Measurements from ENCODE around the gene KCNJ9. TPM values are rescaled to one million over a fixed set of nuclear protein-coding genes. Genes with fewer than 3 reads are reported as not detected.
A peak's percentile ranks its signal among the peaks of the same experiment; 100 is the strongest.

Gene KCNJ9
- polyA plus RNA-seq, 1 donor from 2014 or later, result 8.0 TPM

DNA sequence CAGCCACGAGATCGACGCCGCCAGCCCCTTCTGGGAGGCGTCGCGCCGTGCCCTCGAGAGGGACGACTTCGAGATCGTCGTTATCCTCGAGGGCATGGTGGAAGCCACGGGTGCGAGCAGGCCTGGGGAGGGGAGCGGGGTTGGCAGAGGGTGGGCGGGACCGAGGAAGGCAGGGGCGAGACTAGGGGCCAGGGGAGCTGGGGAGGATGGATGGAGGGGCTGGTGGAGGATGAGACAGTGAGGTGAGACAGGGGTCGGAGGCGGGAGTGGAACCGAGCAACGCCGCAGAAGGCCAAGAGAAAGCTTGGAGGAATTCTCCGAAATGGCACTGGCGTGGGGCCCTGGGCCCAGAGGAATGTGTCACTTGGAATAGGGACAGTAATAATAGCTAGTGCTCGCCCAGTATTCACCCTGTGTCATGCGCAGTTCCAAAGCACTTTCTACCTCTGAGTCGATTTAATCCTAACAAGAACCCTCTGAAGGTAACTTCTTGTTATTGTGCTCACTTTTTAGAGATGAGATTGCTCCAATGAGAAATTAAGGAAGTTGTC lies 3.5 kb downstream of the KCNJ9 start:
- Histone ChIP-seq H3K4me3 (ENCODE audit: low read length) (no peak overlapping the region), H3K9me2 (ENCODE audit: insufficient read depth, low read length) (no peaks in the 10 kb centered on the region), H2AFZ (ENCODE audit: low read depth, low read length) (no peak overlapping the region), H3K9ac (ENCODE audit: low read length) (no peak overlapping the region), H3K4me2 (ENCODE audit: low read length) (no peak overlapping the region), H3K36me3 (ENCODE audit: insufficient read depth, low read length) (no peaks in the 10 kb centered on the region), H4K20me1 (ENCODE audit: insufficient read depth) (no peaks in the 10 kb centered on the region), H3K9me3 (ENCODE audit: low read length) (no peaks in the 10 kb centered on the region), H3K79me2 (replicated peaks; ENCODE audit: insufficient read depth, low read length) (no peaks in the 10 kb centered on the region), H3K27me3 (ENCODE audit: insufficient read depth, low read depth, low read length) (peaks cover 7% of the 10 kb centered on the region), H3F3A (ENCODE audit: insufficient read depth, low read length, poor library complexity, severe bottlenecking) (no peaks in the 10 kb centered on the region), H3K27ac (ENCODE audit: low read length) (no peak overlapping the region)
- TF ChIP-seq RAD21 (conservative IDR thresholded peaks at IDR 0.05) (no peak), CTCF (IDR thresholded peaks at IDR 0.05; ENCODE audit: poor library complexity, severe bottlenecking) (no peak), EZH2 (IDR thresholded peaks at IDR 0.05; ENCODE audit: borderline replicate concordance, insufficient read depth, low read length, poor library complexity, severe bottlenecking) (no peak), REST (IDR thresholded peaks at IDR 0.05; ENCODE audit: borderline replicate concordance) (no peak), EP300 (conservative IDR thresholded peaks at IDR 0.05; ENCODE audit: poor library complexity, severe bottlenecking) (no peak), POLR2AphosphoS5 (IDR thresholded peaks at IDR 0.05) (no peak), TAF1 (IDR thresholded peaks at IDR 0.05; ENCODE audit: low read depth) (no peak), MXI1 (conservative IDR thresholded peaks at IDR 0.05; ENCODE audit: poor library complexity, severe bottlenecking) (no peak), SMC3 (conservative IDR thresholded peaks at IDR 0.05; ENCODE audit: poor library complexity) (no peak)

- TF ChIP-seq EZH2 (IDR thresholded peaks at IDR 0.05; ENCODE audit: borderline replicate concordance, insufficient read depth, low read length, poor library complexity, severe bottlenecking), result no peak
- peak; percentile 72 for TF ChIP-seq CTCF (IDR thresholded peaks at IDR 0.05; ENCODE audit: poor library complexity, severe bottlenecking)
- TF ChIP-seq REST (IDR thresholded peaks at IDR 0.05; ENCODE audit: borderline replicate concordance), result no peak
- TF ChIP-seq EP300 (conservative IDR thresholded peaks at IDR 0.05; ENCODE audit: poor library complexity, severe bottlenecking), result no peak
- peak; percentile 64 for TF ChIP-seq RAD21 (conservative IDR thresholded peaks at IDR 0.05)
- peak; percentile 67 for TF ChIP-seq SMC3 (conservative IDR thresholded peaks at IDR 0.05; ENCODE audit: poor library complexity)
- Histone ChIP-seq H3K9ac (ENCODE audit: low read length) (no peak overlapping the region), H3K9me3 (ENCODE audit: low read length) (no peaks in the 10 kb centered on the region), H2AFZ (ENCODE audit: low read depth, low read length) (no peak overlapping the region), H3K4me2 (ENCODE audit: low read length) (no peak overlapping the region), H3K27me3 (ENCODE audit: insufficient read depth, low read depth, low read length) (peaks cover 7% of the 10 kb centered on the region), H3K9me2 (ENCODE audit: insufficient read depth, low read length) (no peaks in the 10 kb centered on the region), H3K27ac (ENCODE audit: low read length) (no peak overlapping the region), H4K20me1 (ENCODE audit: insufficient read depth) (no peaks in the 10 kb centered on the region), H3F3A (ENCODE audit: insufficient read depth, low read length, poor library complexity, severe bottlenecking) (no peaks in the 10 kb centered on the region), H3K4me3 (ENCODE audit: low read length) (no peak overlapping the region), H3K79me2 (replicated peaks; ENCODE audit: insufficient read depth, low read length) (no peaks in the 10 kb centered on the region), H3K36me3 (ENCODE audit: insufficient read depth, low read length) (no peaks in the 10 kb centered on the region)
These were observed 4.5 kb downstream of the KCNJ9 start for GRCh38 chr1:160085686-160086455.

All from neural cell (in vitro differentiated cells).